H1 (cell line): ENCODE data around the gene TMEM163.

ENCODE experiments used
- CEBPB ChIP-seq: IDR thresholded peaks from 2 replicates; pipeline ENCODE4 v1.6.1; 2012; ENCODE audit warnings: low read depth, low read length
- CHD2 ChIP-seq: IDR thresholded peaks from 2 replicates; pipeline ENCODE4 v1.6.1; 2012; ENCODE audit warnings: low read length, improper control_type of control experiment
- EZH2 ChIP-seq: fragments of 200-600 bp; sonication (generic); IDR thresholded peaks from 2 replicates; pipeline ENCODE4 v1.7.1; 2012; ENCODE audit warnings: low read depth, mild to moderate bottlenecking, moderate library complexity, low read length, inconsistent platforms; ENCODE audit not compliant: severe bottlenecking
- POLR2A ChIP-seq, 2 experiments: IDR thresholded peaks; 1 replicate in 1 of 2; 2 replicates in 1 of 2; pipeline ENCODE4 v1.6.1; 2011; ENCODE audit warnings: low read depth in 2 of 2, low read length in 2 of 2, mild to moderate bottlenecking in 2 of 2; ENCODE audit errors: control extremely low read depth in 1 of 2
- POLR2AphosphoS5 ChIP-seq: IDR thresholded peaks from 2 replicates; pipeline ENCODE4 v1.6.1; 2011; ENCODE audit warnings: low read depth, low read length
- RAD21 ChIP-seq, 2 experiments: IDR thresholded peaks in 1 of 2; conservative IDR thresholded peaks in 1 of 2; 2 replicates each; pipeline ENCODE4 v1.6.1; 2011; ENCODE audit warnings: low read depth in 2 of 2, low read length in 2 of 2, improper control_type of control experiment in 1 of 2, inconsistent platforms in 1 of 2, mild to moderate bottlenecking in 1 of 2, moderate library complexity in 1 of 2
- RFX5 ChIP-seq: IDR thresholded peaks from 2 replicates; pipeline ENCODE4 v1.6.1; 2011; ENCODE audit warnings: low read depth, low read length, improper control_type of control experiment, borderline replicate concordance
- SUZ12 ChIP-seq: fragments of 200-600 bp; sonication (generic); IDR thresholded peaks from 2 replicates; pipeline ENCODE4 v1.6.1; 2012; ENCODE audit warnings: mild to moderate bottlenecking, inconsistent platforms, low read length, moderate library complexity, mixed read lengths
- TAF1 ChIP-seq: IDR thresholded peaks from 2 replicates; pipeline ENCODE4 v1.6.1; 2011; ENCODE audit warnings: mild to moderate bottlenecking, low read depth, low read length
- TF ChIP-seq, protein P1 (sequence below), 3 experiments: IDR thresholded peaks; 1 replicate in 2 of 3; 2 replicates in 1 of 3; pipeline versions ENCODE4 v1.5.1 to v1.6.1; 2011; ENCODE audit warnings: low read length in 3 of 3, mild to moderate bottlenecking in 3 of 3, inconsistent platforms in 2 of 3, low read depth in 1 of 3, moderate library complexity in 1 of 3; ENCODE audit not compliant: insufficient read depth in 1 of 3; ENCODE audit errors: control extremely low read depth in 1 of 3

GRCh38 chr2:134449751-134450513 lies 268.9 kb downstream of the TMEM163 start:
- TF ChIP-seq RAD21 (IDR thresholded peaks at IDR 0.05 in 1 of 2, conservative IDR thresholded peaks at IDR 0.05 in 1 of 2; ENCODE audit: low read depth in 2 of 2, low read length in 2 of 2) (no peak), POLR2A (IDR thresholded peaks at IDR 0.05; ENCODE audit: control extremely low read depth in 1 of 2, low read depth in 2 of 2, low read length in 2 of 2) (no peak), CEBPB (no peak), POLR2AphosphoS5 (no peak), EZH2 (no peak), TAF1 (no peak), RFX5 (no peak), SUZ12 (no peak), CHD2 (no peak)
- TF ChIP-seq, protein P1, sequence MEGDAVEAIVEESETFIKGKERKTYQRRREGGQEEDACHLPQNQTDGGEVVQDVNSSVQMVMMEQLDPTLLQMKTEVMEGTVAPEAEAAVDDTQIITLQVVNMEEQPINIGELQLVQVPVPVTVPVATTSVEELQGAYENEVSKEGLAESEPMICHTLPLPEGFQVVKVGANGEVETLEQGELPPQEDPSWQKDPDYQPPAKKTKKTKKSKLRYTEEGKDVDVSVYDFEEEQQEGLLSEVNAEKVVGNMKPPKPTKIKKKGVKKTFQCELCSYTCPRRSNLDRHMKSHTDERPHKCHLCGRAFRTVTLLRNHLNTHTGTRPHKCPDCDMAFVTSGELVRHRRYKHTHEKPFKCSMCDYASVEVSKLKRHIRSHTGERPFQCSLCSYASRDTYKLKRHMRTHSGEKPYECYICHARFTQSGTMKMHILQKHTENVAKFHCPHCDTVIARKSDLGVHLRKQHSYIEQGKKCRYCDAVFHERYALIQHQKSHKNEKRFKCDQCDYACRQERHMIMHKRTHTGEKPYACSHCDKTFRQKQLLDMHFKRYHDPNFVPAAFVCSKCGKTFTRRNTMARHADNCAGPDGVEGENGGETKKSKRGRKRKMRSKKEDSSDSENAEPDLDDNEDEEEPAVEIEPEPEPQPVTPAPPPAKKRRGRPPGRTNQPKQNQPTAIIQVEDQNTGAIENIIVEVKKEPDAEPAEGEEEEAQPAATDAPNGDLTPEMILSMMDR (IDR thresholded peaks at IDR 0.05; ENCODE audit: control extremely low read depth in 1 of 3, insufficient read depth in 1 of 3, low read depth in 1 of 3, low read length in 3 of 3): no peak
